ENCODE measurements around the gene SART3.
"Not testable (repeated sequence)": the region's sequence is repeated elsewhere in the genome, so short reads cannot be mapped to it uniquely, and the experiment has no call there.

Gene SART3

GRCh38 chr12:108578813-108579212 lies 17.8 kb upstream of the SART3 start:
- no peak for DNase-seq

GRCh38 chr12:108578264-108578663 lies 17.3 kb upstream of the SART3 start:
- no peak for DNase-seq

- DNase-seq = no peak
Observed at GRCh38 chr12:108577458-108577857, 16.5 kb upstream of the SART3 start.

GRCh38 chr12:108576660-108577234 lies 15.8 kb upstream of the SART3 start:
- no peak for DNase-seq

- no peak for DNase-seq
Observed at GRCh38 chr12:108575199-108575912, 14.4 kb upstream of the SART3 start.

GRCh38 chr12:108574276-108574675 lies 13.3 kb upstream of the SART3 start:
- not testable (repeated sequence) for DNase-seq

GRCh38 chr12:108573317-108573716 lies 12.3 kb upstream of the SART3 start:
- no peak for DNase-seq

- DNase-seq = no peak
Observed at GRCh38 chr12:108572166-108572790, 11.3 kb upstream of the SART3 start.

GRCh38 chr12:108571609-108572165 lies 10.7 kb upstream of the SART3 start:
- DNase-seq = no peak

GRCh38 chr12:108570743-108571608 lies 10.0 kb upstream of the SART3 start:
- no peak for DNase-seq

GRCh38 chr12:108568338-108569154 lies 7.6 kb upstream of the SART3 start:
- DNase-seq = peak; percentile 31

- no peak for DNase-seq
Observed at GRCh38 chr12:108567406-108568337, 6.7 kb upstream of the SART3 start.

- DNase-seq = no peak
Observed at GRCh38 chr12:108566452-108566851, 5.5 kb upstream of the SART3 start.

- peak; percentile 52 for DNase-seq
Observed at GRCh38 chr12:108565976-108566375, 5.0 kb upstream of the SART3 start.

- no peak for DNase-seq
Observed at GRCh38 chr12:108565146-108565545, 4.2 kb upstream of the SART3 start.

- DNase-seq = no peak
Observed at GRCh38 chr12:108564724-108565123, 3.8 kb upstream of the SART3 start.

GRCh38 chr12:108563804-108564151 lies 2.8 kb upstream of the SART3 start:
- no peak for DNase-seq

- peak; percentile 83 for DNase-seq
Observed at GRCh38 chr12:108563136-108563803, 2.3 kb upstream of the SART3 start.

GRCh38 chr12:108562348-108563135 lies 1.6 kb upstream of the SART3 start, which contains the start of gene ISCU:
Gene ISCU (plus strand): TSS chr12:108562596. CDS start chr12:108562623, 27 bp downstream.
- peak; percentile 99 for DNase-seq

Data from activated T-cell treated with anti-CD3 and anti-CD28 coated beads for 4 hours (primary cell).